A172 (cell line): ENCODE data around the gene ANXA2R. TPM values are rescaled to one million over a fixed set of nuclear protein-coding genes. Genes with fewer than 3 reads are reported as not detected.

Experiments used
- DNase-seq: peaks from one replicate; pipeline ENCODE4 v3.0.0-alpha.2; 2015; ENCODE audit warnings: low spot score
- total RNA-seq: library from RNA; depleted of rRNA; stranded (reverse); fragments of >200 nt; shearing (Covaris generic); gene quantifications from 2 replicates; pipeline ENCODE4 v1.2.3, GENCODE V29; 2014; rRNA removed

Gene ANXA2R
- total RNA-seq, 1 experiment from 2014 or later: 9.4 TPM

- DNase-seq: no peak
Measured at GRCh38 chr5:43000111-43000840, 39.8 kb downstream of the ANXA2R start.

- no peak for DNase-seq
Measured at GRCh38 chr5:42995360-42995751, 44.8 kb downstream of the ANXA2R start.

GRCh38 chr5:42994555-42995359, 45.4 kb downstream of the ANXA2R start:
- peak; percentile 93 for DNase-seq

- DNase-seq: no peak
Measured at GRCh38 chr5:42994246-42994554, 45.9 kb downstream of the ANXA2R start.

- DNase-seq: peak; percentile 45
Measured at GRCh38 chr5:42993516-42994245, 46.4 kb downstream of the ANXA2R start.

- DNase-seq: peak; percentile 75
Measured at GRCh38 chr5:42992088-42992879, 47.8 kb downstream of the ANXA2R start.

- no peak for DNase-seq
Measured at GRCh38 chr5:42991404-42992087, 48.6 kb downstream of the ANXA2R start.

GRCh38 chr5:42990892-42991291, 49.2 kb downstream of the ANXA2R start:
- no peak for DNase-seq

Other genes with a start within 250 kb of the ANXA2R start
- gene SELENOP, start 228.4 kb downstream of the ANXA2R start, total RNA-seq: 5.3 and 10.7 TPM in 2 replicates
- 33.2 and 46.2 TPM in 2 replicates for gene ZNF131, start 80.6 kb upstream of the ANXA2R start, total RNA-seq
- gene NIM1K, start 151.9 kb upstream of the ANXA2R start, total RNA-seq: not detected in 2 replicates